GM12875 (cell line): ENCODE results near the gene RADIL.

Source experiments
- H3K4me3 ChIP-seq: one replicate; pipeline ENCODE4 v1.5.1; 2011; ENCODE audit warnings: low read depth, low read length, control low read depth
- CTCF ChIP-seq: IDR thresholded peaks from 2 replicates; pipeline ENCODE4 v1.5.1; 2011; ENCODE audit warnings: low read depth, mild to moderate bottlenecking, control low read depth, inconsistent platforms, low read length, moderate library complexity, borderline replicate concordance; ENCODE audit not compliant: insufficient read depth

The RADIL gene

GRCh38 chr7:4825081-4825480 lies 58.4 kb downstream of the RADIL start:
- TF ChIP-seq CTCF: no peak
- no peak overlapping the region for H3K4me3 ChIP-seq

GRCh38 chr7:4824120-4824775 lies 59.3 kb downstream of the RADIL start:
- TF ChIP-seq CTCF: no peak
- H3K4me3 ChIP-seq: no peak overlapping the region

- no peak for TF ChIP-seq CTCF
- H3K4me3 ChIP-seq: no peak overlapping the region
Observed at GRCh38 chr7:4823441-4824119, 59.9 kb downstream of the RADIL start.

GRCh38 chr7:4822677-4823076 lies 60.8 kb downstream of the RADIL start:
- no peak for TF ChIP-seq CTCF
- H3K4me3 ChIP-seq: no peak overlapping the region

- no peak overlapping the region for H3K4me3 ChIP-seq
- no peak for TF ChIP-seq CTCF
Observed at GRCh38 chr7:4820967-4821471, 62.5 kb downstream of the RADIL start.

GRCh38 chr7:4820405-4820966 lies 63.0 kb downstream of the RADIL start:
- H3K4me3 ChIP-seq: no peak overlapping the region
- TF ChIP-seq CTCF: no peak
